Left renal cortex interstitium (tissue), 4 donors: ENCODE measurements around the gene KLK13. TPM values are rescaled to one million over a fixed set of nuclear protein-coding genes. Genes with fewer than 3 reads are reported as not detected.

Experiments
- DNase-seq, 4 donors: peaks; one replicate each; pipeline ENCODE4 v3.0.0-alpha.2; 2013; ENCODE audit warnings: low read depth in 4 of 4, low spot score in 2 of 4, missing footprints in 1 of 4
- polyA plus RNA-seq, 4 donors: library from polyadenylated mRNA; unstranded; fragments of 120-200 nt; gene quantifications; one replicate each; pipeline ENCODE4 v1.2.1, GENCODE V29; 2013; ENCODE audit not compliant: insufficient read length in 4 of 4

The KLK13 gene
- polyA plus RNA-seq, 4 donors, result 0.22 to 0.66 (median 0.38) TPM

GRCh38 chr19:51093101-51093500, 28.2 kb upstream of the KLK13 start:
- DNase-seq, result no peak

GRCh38 chr19:51091895-51092873, 27.3 kb upstream of the KLK13 start:
- no peak for DNase-seq

GRCh38 chr19:51091126-51091525, 26.2 kb upstream of the KLK13 start:
- no peak for DNase-seq

GRCh38 chr19:51090471-51090870, 25.6 kb upstream of the KLK13 start:
- no peak for DNase-seq

GRCh38 chr19:51089786-51090185, 24.9 kb upstream of the KLK13 start:
- no peak for DNase-seq

GRCh38 chr19:51086153-51086850, 21.4 kb upstream of the KLK13 start:
- DNase-seq, result no peak

GRCh38 chr19:51084505-51084904, 19.6 kb upstream of the KLK13 start:
- no peak for DNase-seq

- no peak for DNase-seq
Observed at GRCh38 chr19:51083783-51084182, 18.9 kb upstream of the KLK13 start.

GRCh38 chr19:51083181-51083580, 18.3 kb upstream of the KLK13 start:
- DNase-seq, result no peak

GRCh38 chr19:51082611-51083010, 17.7 kb upstream of the KLK13 start, which contains the start of gene KLK14:
TSS of gene KLK14 (minus strand) at chr19:51082887. CDS start at chr19:51082614, 273 bp downstream.
- no peak for DNase-seq

- no peak for DNase-seq
Observed at GRCh38 chr19:51081476-51081875, 16.6 kb upstream of the KLK13 start.

- DNase-seq, result no peak
Observed at GRCh38 chr19:51079481-51080110, 14.7 kb upstream of the KLK13 start.

GRCh38 chr19:51078731-51079130, 13.8 kb upstream of the KLK13 start:
- DNase-seq, result no peak

GRCh38 chr19:51078104-51078503, 13.2 kb upstream of the KLK13 start:
- no peak for DNase-seq

- DNase-seq, result no peak
Observed at GRCh38 chr19:51076631-51077213, 11.8 kb upstream of the KLK13 start.

GRCh38 chr19:51075998-51076397, 11.1 kb upstream of the KLK13 start:
- DNase-seq, result no peak

GRCh38 chr19:51071095-51071405, 6.2 kb upstream of the KLK13 start:
- DNase-seq, result no peak

GRCh38 chr19:51070334-51071094, 5.6 kb upstream of the KLK13 start:
- no peak for DNase-seq

- DNase-seq, result no peak
Observed at GRCh38 chr19:51066393-51067186, 1.7 kb upstream of the KLK13 start.
